ENCODE results near the gene GJB4. TPM values are rescaled to one million over a fixed set of nuclear protein-coding genes. Genes with fewer than 3 reads are reported as not detected.

The GJB4 gene
- polyA plus RNA-seq, 3 donors: not detected

- Histone ChIP-seq H3K9ac (ENCODE audit: insufficient read depth, low read length, poor library complexity, severe bottlenecking) (no peak overlapping the region), H3K27ac (ENCODE audit: low read depth in 1 of 2, low read length in 2 of 2) (no peak overlapping the region), H2AFZ (ENCODE audit: insufficient read depth, low read depth, low read length, poor library complexity, severe bottlenecking) (no peak overlapping the region), H3K79me2 (ENCODE audit: insufficient read depth, low read length) (no peaks in the 10 kb centered on the region), H3K4me2 (replicated peaks; ENCODE audit: extremely low read depth, low read length, poor library complexity, severe bottlenecking) (no peak overlapping the region), H4K20me1 (ENCODE audit: insufficient read depth, low read length) (no peaks in the 10 kb centered on the region), H3K4me1 (ENCODE audit: control insufficient read depth in 1 of 2, insufficient read depth in 2 of 2, low read length in 2 of 2) (no peaks in the 10 kb centered on the region), H3K4me3 (replicated peaks in 1 of 3; ENCODE audit: low read depth in 2 of 3, low read length in 3 of 3) (no peak overlapping the region), H3K36me3 (replicated peaks in 1 of 2; ENCODE audit: control insufficient read depth in 1 of 2, insufficient read depth in 2 of 2, low read length in 2 of 2) (no peaks in the 10 kb centered on the region), H3K27me3 (ENCODE audit: control insufficient read depth in 2 of 2, insufficient read depth in 2 of 2, low read length in 2 of 2) (no peaks in the 10 kb centered on the region), H3K9me3 (replicated peaks in 1 of 2; ENCODE audit: control insufficient read depth in 1 of 2, insufficient read depth in 1 of 2, low read length in 2 of 2) (no peaks in the 10 kb centered on the region)
- H3K27ac Mint-ChIP-seq: no peak overlapping the region
- peaks cover 2 to 12% (median 4%) of the 10 kb centered on the region in 3 donors for H3K27me3 Mint-ChIP-seq (ENCODE audit: low read depth in 3 of 3)
- no peaks in the 10 kb centered on the region for H3K36me3 Mint-ChIP-seq
- TF ChIP-seq CTCF (IDR thresholded peaks at IDR 0.05): no peak
- WGBS (ENCODE audit: insufficient coverage): 92% methylated on average over 2 of the region's 4 CpGs
- peaks cover 3% of the 10 kb centered on the region for H3K4me1 Mint-ChIP-seq
- DNase-seq: no peak
- intact Hi-C loops (cut with micrococcal nuclease): loop anchor here in 1 of 2 donors (10.0 kb wide), 1 partner anchor 1111 kb away; no protein-coding TSS in a partner anchor
- no peak overlapping the region for H3K4me3 Mint-ChIP-seq
- H3K9me3 Mint-ChIP-seq: no peaks in the 10 kb centered on the region
Measured at GRCh38 chr1:34746101-34746500, 13.4 kb upstream of the GJB4 start.

DNA sequence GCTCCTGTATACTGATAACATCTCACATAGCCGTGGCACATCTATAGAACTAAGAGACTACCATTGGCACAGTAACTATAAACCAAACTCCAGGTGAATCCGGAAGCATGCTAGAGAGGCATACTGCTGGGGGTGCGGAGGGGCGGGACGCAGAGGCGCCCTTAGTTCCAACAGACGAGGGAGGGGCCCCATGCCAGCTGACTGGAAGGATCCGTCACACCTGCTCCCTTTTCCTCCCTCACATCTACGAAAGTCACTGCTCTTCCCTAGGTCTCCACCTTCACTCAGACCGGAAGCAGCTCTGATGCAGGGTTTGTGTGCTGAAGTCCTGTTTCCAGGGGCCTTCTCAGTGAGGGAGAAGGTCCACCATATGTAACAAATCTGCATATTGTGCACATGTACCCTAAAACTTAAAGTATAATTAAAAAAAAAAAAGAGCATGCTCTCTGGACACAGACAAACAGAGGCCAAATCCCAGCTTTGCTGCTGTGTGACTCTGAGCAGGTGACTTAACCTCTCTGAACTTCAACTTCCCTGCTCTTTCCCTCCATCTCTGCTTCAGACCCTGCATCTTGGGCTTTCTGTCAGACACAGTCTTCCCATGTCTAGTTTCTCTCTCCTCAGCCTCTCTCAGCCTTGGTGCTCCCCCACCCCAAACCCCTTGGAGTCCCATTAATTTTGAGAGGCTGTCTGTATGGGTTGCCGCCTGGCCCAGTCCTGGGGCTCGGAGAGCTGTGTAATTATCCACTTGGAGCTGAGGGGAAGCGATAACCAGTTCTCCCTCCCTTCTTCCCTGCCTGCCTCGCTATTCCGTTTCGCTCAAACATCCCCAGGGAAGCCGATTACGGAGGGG is 12.5 kb upstream of the GJB4 start:
- Histone ChIP-seq H2AFZ (ENCODE audit: insufficient read depth, low read depth, low read length, poor library complexity, severe bottlenecking) (no peak overlapping the region), H3K79me2 (ENCODE audit: insufficient read depth, low read length) (no peaks in the 10 kb centered on the region), H3K4me2 (replicated peaks; ENCODE audit: extremely low read depth, low read length, poor library complexity, severe bottlenecking) (no peak overlapping the region), H3K27me3 (ENCODE audit: control insufficient read depth in 2 of 2, insufficient read depth in 2 of 2, low read length in 2 of 2) (no peaks in the 10 kb centered on the region), H3K9ac (ENCODE audit: insufficient read depth, low read length, poor library complexity, severe bottlenecking) (no peak overlapping the region), H3K27ac (ENCODE audit: low read depth in 1 of 2, low read length in 2 of 2) (no peak overlapping the region), H3K36me3 (replicated peaks in 1 of 2; ENCODE audit: control insufficient read depth in 1 of 2, insufficient read depth in 2 of 2, low read length in 2 of 2) (no peaks in the 10 kb centered on the region), H4K20me1 (ENCODE audit: insufficient read depth, low read length) (no peaks in the 10 kb centered on the region), H3K9me3 (replicated peaks in 1 of 2; ENCODE audit: control insufficient read depth in 1 of 2, insufficient read depth in 1 of 2, low read length in 2 of 2) (no peaks in the 10 kb centered on the region), H3K4me1 (ENCODE audit: control insufficient read depth in 1 of 2, insufficient read depth in 2 of 2, low read length in 2 of 2) (no peaks in the 10 kb centered on the region), H3K4me3 (replicated peaks in 1 of 3; ENCODE audit: low read depth in 2 of 3, low read length in 3 of 3) (no peak overlapping the region)
- Mint-ChIP-seq H3K36me3 (no peaks in the 10 kb centered on the region), H3K4me1 (peaks cover 3% of the 10 kb centered on the region), H3K27me3 (ENCODE audit: low read depth in 3 of 3) (peaks cover 2 to 12% (median 7%) of the 10 kb centered on the region in 3 donors), H3K4me3 (no peak overlapping the region), H3K27ac (no peak overlapping the region), H3K9me3 (no peaks in the 10 kb centered on the region)
- no peak for TF ChIP-seq CTCF (IDR thresholded peaks at IDR 0.05)
- no peak for DNase-seq
- intact Hi-C loops (cut with micrococcal nuclease): loop anchor here in 1 of 2 donors (10.0 kb wide), 1 partner anchor 1112 kb away; no protein-coding TSS in a partner anchor
- 90% methylated on average over 7 of the region's 18 CpGs for WGBS (ENCODE audit: insufficient coverage)

Measured in CD14-positive monocyte (primary cell).